Measurements from ENCODE around the gene GSG1L. TPM values are rescaled to one million over a fixed set of nuclear protein-coding genes. Genes with fewer than 3 reads are reported as not detected.

Gene GSG1L
- total and polyA plus RNA-seq, 4 donors = 0.14 to 1.3 (median 0.24) TPM

GRCh38 chr16:28053461-28053860 is 10.1 kb downstream of the GSG1L start:
- Histone ChIP-seq H3K9ac (ENCODE audit: insufficient read depth in 1 of 2, low read length in 2 of 2) (no peak overlapping the region), H3K27ac (ENCODE audit: low read depth in 1 of 2, low read length in 1 of 2) (no peak overlapping the region), H3K9me3 (ENCODE audit: control insufficient read depth in 4 of 4, insufficient read depth in 3 of 4, low read length in 3 of 4) (peaks cover 0 to 7% (median 0%) of the 10 kb centered on the region in 4 donors), H3K36me3 (ENCODE audit: control insufficient read depth in 4 of 4, insufficient read depth in 4 of 4, low read length in 4 of 4) (no peaks in the 10 kb centered on the region), H3K4me3 (no peak overlapping the region), H3K4me1 (ENCODE audit: control insufficient read depth in 5 of 5, insufficient read depth in 5 of 5, low read length in 5 of 5) (peaks cover 0 to 4% (median 0%) of the 10 kb centered on the region in 5 donors), H3K27me3 (ENCODE audit: control insufficient read depth in 3 of 3, insufficient read depth in 3 of 3, low read length in 2 of 3) (peaks cover 0 to 5% (median 0%) of the 10 kb centered on the region in 3 donors)
- no peak for TF ChIP-seq CTCF (IDR thresholded peaks at IDR 0.05; ENCODE audit: control extremely low read depth, extremely low read depth)
- 27 to 30% methylated on average over 11 to 15 of the region's 15 CpGs for WGBS, 2 donors
- DNase-seq (no peak), ATAC-seq (ENCODE audit: insufficient read depth, low FRiP score) (no peak)

GRCh38 chr16:28052274-28053128 is 11.0 kb downstream of the GSG1L start:
- ATAC-seq (ENCODE audit: insufficient read depth, low FRiP score) (no peak), DNase-seq (no peak)
- peaks cover 0 to 7% (median 0%) of the 10 kb centered on the region in 4 donors for H3K9me3 ChIP-seq (ENCODE audit: control insufficient read depth in 4 of 4, insufficient read depth in 3 of 4, low read length in 3 of 4)
- no peak overlapping the region for H3K9ac ChIP-seq (ENCODE audit: insufficient read depth in 1 of 2, low read length in 2 of 2)
- H3K4me1 ChIP-seq (ENCODE audit: control insufficient read depth in 5 of 5, insufficient read depth in 5 of 5, low read length in 5 of 5) = peaks cover 0 to 4% (median 0%) of the 10 kb centered on the region in 5 donors
- no peak overlapping the region for H3K27ac ChIP-seq (ENCODE audit: low read depth in 1 of 2, low read length in 1 of 2)
- WGBS, 2 donors = 80 to 85% methylated on average over 8 of the region's 8 CpGs
- H3K36me3 ChIP-seq (ENCODE audit: control insufficient read depth in 4 of 4, insufficient read depth in 4 of 4, low read length in 4 of 4) = no peaks in the 10 kb centered on the region
- TF ChIP-seq CTCF (IDR thresholded peaks at IDR 0.05; ENCODE audit: control extremely low read depth, extremely low read depth) = no peak
- no peak overlapping the region for H3K4me3 ChIP-seq
- peaks cover 0 to 2% (median 0%) of the 10 kb centered on the region in 3 donors for H3K27me3 ChIP-seq (ENCODE audit: control insufficient read depth in 3 of 3, insufficient read depth in 3 of 3, low read length in 2 of 3)

GRCh38 chr16:28051486-28051885 is 12.0 kb downstream of the GSG1L start:
- no peaks in the 10 kb centered on the region for H3K36me3 ChIP-seq (ENCODE audit: control insufficient read depth in 4 of 4, insufficient read depth in 4 of 4, low read length in 4 of 4)
- no peak for TF ChIP-seq CTCF (IDR thresholded peaks at IDR 0.05; ENCODE audit: control extremely low read depth, extremely low read depth)
- WGBS, 2 donors = 79 to 83% methylated on average over 7 of the region's 7 CpGs

More at GRCh38 chr16:28051486-28051885, 12.0 kb downstream of the GSG1L start:
- Histone ChIP-seq H3K4me3 (no peak overlapping the region), H3K27me3 (ENCODE audit: control insufficient read depth in 3 of 3, insufficient read depth in 3 of 3, low read length in 2 of 3) (peaks cover 0 to 5% (median 0%) of the 10 kb centered on the region in 3 donors), H3K9ac (ENCODE audit: insufficient read depth in 1 of 2, low read length in 2 of 2) (no peak overlapping the region), H3K27ac (ENCODE audit: low read depth in 1 of 2, low read length in 1 of 2) (no peak overlapping the region), H3K9me3 (ENCODE audit: control insufficient read depth in 4 of 4, insufficient read depth in 3 of 4, low read length in 3 of 4) (peaks cover 0 to 12% (median 0%) of the 10 kb centered on the region in 4 donors), H3K4me1 (ENCODE audit: control insufficient read depth in 5 of 5, insufficient read depth in 5 of 5, low read length in 5 of 5) (peaks cover 0 to 4% (median 0%) of the 10 kb centered on the region in 5 donors)
- ATAC-seq (ENCODE audit: insufficient read depth, low FRiP score) = no peak
- no peak for DNase-seq
